ENCODE measurements around the gene PIP.
"Not testable (repeated sequence)": the region's sequence is repeated elsewhere in the genome, so short reads cannot be mapped to it uniquely, and the experiment has no call there.

The PIP gene

DNA sequence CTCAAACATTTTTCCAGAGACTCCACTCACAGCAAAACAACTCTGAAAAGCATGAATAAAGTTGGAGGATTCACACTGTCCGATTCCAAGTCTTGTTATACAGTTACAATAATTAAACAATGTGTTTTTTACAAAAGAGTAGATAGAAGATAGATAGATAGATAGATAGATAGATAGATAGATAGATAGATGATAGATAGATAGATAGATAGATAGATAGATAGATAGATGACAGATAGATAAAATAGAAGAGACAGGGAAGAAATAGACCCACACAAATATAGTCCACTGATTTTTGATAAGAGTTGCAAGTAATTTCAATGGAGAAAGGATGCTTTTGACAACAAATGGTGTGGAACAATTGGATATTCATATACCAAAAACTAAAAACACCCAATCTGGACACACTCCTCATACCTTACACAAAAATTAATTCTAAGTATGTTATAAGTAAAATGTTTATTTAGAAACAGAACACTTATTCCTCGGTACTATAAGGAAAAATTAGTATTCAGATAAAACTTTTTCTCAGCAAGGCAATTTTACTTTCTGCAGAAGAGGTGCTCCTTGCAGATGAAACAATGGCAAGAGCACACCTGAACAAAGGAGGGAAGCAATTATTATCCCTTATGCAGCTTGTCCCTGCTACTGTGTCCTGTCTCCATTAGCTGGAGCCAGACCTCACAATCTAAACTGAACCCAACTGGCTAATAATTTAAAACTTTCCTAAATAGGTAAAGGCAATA is 45.7 kb downstream of the PIP start:
- DNase-seq (ENCODE audit: low read depth in 2 of 3, low spot score in 2 of 3): no peak

DNA sequence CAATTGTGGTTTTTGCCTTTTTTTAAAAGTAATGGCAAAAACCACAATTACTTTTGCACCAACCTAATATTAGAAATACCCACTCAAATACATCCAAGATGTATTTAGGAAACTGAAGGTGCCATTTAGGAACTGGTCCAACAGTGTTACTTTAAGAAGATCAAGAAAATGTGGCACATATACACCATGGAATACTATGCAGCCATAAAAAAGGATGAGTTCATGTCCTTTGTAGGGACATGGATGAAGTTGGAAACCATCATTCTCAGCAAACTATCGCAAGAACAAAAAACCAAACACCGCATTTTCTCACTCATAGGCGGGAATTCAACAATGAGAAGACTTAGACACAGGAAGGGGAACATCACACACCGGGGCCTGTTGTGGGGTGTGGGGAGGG is 48.9 kb downstream of the PIP start:
- not testable (repeated sequence) for DNase-seq (ENCODE audit: low read depth in 2 of 3, low spot score in 2 of 3)

DNA sequence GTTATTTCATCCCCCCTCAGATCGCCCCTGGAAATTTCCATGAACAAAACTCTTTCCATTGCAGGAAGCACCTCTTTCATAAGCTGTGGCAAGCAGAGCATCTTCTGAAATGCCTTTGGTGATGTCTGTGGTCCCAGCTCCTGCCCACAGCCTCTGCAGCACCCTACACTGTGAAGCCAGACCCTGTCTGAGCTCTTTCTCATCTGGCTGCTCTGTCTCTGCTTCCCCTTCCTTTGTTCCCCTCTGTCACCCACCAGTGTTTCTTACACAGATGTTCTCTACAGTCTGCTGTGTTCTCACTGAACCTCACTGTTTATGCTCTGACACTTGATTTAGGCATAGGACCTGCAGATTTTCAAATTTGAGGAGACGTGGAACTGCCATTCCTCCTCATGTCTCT is 49.5 kb downstream of the PIP start:
- DNase-seq (ENCODE audit: low read depth in 2 of 3, low spot score in 2 of 3): no peak

DNA sequence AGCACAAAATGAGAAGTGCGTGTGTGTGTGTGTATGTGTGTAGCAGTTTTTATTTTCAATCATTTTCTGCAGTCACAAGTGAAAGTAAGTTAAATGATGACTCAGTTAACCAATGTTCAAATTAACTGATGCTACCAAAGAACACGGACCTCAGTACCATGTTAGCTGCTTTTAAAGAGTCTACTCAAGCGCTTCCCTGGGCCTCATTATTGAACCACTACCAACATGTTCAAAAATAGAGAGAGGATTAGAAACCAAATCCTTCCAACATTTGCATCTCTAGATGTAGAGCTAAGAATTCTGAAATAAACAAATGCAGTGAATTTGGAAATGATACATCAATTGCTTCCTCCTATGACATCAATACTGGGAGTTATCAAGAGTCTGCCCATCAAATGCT is 51.1 kb downstream of the PIP start, which contains the start of gene TAS2R39:
Gene TAS2R39 (plus strand): TSS at position 396 of the 400 bp plus-strand sequence. CDS start 0 bp downstream, at position 396.
- DNase-seq (ENCODE audit: low read depth in 2 of 3, low spot score in 2 of 3): no peak

DNA sequence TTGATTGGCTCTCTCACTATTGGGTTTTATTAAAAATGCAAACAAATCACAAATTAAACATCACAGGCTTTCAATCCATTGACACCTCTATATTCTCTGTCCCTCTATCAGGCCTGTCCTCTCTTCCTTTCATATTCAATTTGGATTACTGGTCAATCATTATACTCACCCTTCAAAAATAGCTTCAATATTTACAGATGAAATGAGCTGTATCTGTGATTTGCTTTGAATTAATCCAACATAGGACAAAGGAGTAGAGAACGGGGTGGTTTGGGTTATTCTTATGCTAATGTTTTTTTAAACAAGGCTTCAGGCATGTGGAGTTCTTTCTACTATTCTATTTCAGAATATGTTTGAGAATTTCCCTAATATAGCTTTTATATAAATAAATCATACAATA is 53.7 kb downstream of the PIP start:
- DNase-seq (ENCODE audit: low read depth in 2 of 3, low spot score in 2 of 3): no peak

DNA sequence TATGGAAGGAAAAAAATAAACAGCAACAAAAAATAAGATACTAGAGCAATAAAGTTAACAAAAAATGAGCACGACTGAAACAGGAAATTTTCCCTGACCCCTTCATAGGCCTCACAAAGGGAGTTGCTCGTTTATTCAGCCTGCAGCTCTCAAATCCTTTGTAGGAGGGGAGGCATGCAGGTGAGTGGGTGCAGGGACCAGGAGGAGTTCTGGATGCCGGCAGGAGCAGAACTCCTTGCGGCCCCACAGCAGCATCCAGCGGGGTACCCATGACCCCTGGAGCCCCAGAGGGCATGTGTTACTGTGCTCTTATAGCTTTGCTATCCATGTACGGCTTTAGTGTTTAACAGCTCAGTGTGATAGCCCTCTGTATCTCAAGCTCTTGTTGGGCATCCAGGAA is 57.1 kb downstream of the PIP start:
- no peak for DNase-seq (ENCODE audit: low read depth in 2 of 3, low spot score in 2 of 3)

All from activated CD8-positive, alpha-beta memory T cell treated with anti-CD3 and anti-CD28 coated beads for 48 hours (primary cell).